TTC549 (cell line): ENCODE measurements around the gene POR.
"Not testable (repeated sequence)": the region's sequence is repeated elsewhere in the genome, so short reads cannot be mapped to it uniquely, and the experiment has no call there.

Experiments used
- FAIRE-seq: peaks from 2 replicates; lab custom pipeline; 2012; peaks lifted over from hg19 to GRCh38; lab: Jason Lieb, UNC

POR gene

DNA sequence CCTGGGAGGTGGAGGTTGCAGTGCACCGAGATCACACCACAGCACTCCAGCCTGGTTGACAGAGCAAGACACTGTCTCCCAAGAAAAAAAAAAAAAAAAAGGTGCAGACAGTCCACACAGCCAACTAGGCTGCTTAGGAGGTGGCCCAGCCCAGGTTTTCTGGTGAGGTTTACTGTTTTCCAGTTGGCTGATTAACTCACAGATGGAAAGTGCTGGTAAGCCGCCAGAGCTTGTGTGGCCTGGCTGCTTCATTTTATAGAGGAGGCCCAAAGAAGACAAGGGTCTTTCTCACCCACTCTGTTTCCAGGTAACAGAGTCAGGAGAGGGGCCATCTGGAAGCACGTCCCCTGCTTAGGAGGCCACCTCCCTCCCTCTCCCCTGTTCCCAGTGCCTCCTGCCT lies 29.9 kb upstream of the POR start:
- no peak for FAIRE-seq

DNA sequence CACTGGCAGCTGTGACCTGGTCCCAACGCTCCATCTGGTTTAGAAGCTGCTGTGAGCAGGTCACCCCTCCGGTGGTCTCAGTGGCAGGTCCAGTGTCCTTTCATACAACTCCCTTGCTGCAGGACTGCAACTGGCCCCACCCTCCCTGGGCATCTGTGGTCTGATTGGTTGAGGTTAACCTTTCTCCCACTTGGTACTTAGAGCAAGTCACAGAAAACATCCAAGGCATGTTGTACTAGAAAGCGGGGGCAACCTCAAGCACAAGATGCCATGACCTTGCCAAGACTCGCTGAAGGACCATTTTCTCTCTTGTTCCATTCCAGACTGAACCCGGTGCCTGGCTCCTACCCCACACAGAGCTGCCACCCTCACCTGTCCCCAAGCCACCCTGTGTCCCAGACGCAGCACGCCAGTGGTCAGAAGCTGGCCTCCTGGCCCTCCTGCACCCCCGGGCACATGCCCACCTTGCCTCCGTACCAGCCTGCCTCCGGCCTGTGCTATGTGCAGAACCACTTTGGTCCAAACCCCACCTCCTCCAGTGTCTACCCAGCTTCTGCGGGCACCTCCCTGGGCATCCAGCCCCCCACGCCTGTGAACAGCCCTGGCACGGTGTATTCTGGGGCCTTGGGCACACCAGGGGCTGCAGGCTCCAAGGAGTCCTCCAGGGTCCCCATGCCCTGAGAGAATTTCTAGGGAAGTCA lies 27.1 kb upstream of the POR start:
- no peak for FAIRE-seq

DNA sequence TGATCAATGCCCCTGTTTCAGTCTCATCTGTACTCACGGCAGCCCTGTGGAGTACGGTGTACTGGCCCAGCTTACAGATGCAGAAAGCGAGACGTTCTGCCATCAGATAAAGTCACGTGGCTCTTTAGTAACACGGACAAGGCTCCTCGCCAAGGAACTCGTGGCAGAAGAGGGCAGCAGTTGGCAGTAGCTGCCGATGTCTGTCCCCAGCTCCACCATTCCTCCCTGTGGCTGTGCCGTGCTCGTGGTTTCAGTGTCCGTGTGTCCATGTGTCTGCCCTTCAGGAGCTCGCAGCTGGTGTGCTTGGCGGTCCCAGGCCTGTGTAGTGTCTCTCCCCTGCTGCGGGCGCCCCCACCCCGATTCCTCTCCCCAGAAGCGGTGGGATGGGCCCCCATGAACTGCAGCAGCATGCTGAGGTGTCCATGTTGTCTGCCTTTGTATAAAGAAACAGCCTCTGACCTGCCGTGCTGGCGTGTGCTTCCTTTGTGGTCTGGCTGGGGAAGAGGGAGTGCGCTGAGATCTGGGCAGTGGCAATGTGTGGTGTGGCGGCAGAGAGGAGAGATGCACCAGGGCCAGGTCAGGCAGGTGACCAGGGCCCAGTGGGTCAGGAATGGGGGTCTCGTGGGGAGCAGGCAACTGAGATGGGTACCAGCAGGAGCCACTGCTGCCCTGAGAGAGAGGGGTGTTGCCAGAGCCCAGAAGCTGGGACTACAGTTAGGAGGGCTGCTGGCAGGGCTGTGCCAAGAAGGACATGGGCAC lies 26.3 kb upstream of the POR start:
- FAIRE-seq: no peak

DNA sequence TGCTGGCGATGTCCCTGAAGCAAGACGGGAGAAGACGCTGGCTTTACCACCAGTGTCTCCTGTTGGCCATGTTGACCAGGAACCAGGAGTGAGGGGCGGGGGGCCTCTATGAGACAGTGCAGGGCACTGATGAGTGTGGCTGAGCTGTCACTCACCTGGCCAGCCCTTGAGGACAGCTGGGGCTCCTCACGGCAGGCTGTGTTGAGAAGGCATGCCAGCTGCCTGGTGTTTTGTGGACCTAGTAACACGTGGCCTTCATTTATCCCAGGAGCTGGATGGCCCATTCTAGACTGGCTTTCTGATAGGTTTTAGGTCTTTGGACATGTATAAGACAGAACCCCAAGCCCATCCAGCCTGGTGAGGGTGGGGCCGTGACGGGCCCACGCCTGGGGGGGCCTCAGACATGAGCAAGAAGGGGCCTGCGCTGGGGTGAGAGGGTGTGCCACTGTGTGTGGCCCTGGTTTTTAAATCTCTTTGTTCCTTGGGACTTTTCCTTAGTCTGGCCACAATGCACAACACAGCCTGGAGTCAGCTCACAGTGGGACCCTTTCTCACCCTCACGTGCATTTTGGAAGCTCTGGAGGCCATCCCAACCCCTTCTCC lies 25.6 kb upstream of the POR start:
- no peak for FAIRE-seq

DNA sequence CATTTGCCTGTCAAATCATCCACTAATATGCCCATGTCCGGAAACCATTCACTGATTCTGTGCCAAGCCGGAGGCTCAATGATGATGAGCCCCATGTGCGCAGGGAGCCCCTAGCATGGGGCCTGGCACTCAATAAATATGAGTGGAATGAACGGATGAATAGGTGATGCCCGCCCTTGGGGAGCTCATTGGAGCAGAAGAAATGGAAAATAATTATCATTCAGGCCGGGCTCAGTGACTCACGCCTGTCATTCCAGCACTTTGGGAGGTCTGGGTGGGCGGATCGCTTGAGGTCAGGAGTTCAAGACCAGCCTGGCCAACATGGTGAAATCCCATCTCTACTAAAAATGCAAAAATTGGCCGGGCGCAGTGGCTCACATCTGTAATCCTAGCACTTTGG lies 25.1 kb upstream of the POR start:
- FAIRE-seq: no peak

DNA sequence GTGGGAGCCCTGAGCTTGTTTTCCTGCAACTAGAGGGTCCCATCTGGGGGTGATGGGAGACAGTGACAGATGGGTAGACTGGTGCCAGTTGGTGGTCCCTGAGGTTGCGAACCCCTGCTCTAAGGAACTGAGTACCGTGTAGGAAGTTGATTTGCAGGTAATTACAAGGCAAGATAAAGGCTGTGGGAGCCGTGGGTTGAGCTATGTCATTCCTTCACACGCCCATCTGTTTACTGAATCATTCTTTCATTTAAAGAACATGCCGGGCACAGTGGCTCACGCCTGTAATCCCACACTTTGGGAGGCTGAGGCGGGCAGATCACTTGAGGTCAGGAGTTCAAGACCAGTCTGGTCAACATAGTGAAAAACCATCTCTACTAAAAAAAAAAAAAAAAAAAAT lies 23.7 kb upstream of the POR start:
- FAIRE-seq: not testable (repeated sequence)

DNA sequence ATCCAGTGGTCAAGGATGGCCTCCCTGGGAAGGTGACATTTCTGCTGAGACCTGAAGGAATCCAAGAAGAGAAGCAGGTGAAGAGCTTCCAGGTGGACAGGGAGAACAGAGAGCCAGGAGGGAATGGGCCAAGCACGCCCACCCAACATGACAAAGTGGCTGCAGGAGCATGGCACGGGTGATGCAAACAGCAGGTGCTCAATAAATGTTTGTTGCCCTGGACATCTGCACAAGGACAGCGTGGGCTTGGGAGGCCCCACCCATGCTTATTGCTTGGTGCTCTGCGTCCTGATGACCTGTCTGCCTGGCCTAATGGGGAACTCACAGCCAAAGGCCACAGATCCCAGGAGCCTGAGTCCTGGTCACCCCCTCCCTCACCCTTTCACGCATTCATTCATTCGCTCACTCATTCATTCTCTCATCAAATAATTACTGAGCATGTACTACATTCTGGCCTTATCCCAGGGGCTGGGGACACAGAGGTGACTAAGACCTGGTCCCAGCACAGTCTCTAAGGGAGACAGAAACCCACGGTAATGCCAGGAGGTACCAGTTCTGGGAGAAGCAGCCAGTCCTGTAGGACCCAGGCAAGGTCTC lies 23.0 kb upstream of the POR start:
- no peak for FAIRE-seq

DNA sequence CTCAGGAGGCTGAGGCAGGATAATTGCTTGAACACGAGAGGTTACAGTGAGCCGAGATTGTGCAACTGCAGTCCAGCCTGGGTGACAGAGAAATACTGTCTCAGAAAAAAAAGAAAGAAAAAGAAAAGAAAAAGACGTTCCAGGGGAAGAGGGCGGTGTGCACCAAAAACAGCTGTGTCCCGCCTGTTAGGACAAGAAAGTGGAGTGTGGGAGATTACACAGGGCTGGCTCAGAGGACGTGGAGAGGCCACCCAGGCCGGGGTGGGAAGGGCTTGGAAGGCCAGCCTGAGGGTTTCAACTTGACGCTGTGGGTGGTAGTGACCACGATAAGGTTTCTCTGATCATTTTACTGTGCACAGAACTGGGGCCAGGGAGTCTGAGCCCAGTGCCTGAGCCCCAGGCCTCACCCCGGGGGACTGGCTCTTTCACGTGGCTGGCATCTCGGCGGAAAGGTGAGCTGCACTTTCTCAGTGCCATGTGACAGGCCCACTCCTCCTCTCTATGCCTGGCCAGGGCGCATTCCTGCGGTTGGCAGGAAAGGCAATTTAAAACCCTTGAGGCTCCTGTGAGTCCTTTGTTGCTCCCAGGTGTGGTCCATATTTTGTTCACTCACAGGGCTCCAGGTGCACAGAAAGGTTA lies 22.2 kb upstream of the POR start:
- FAIRE-seq: no peak

DNA sequence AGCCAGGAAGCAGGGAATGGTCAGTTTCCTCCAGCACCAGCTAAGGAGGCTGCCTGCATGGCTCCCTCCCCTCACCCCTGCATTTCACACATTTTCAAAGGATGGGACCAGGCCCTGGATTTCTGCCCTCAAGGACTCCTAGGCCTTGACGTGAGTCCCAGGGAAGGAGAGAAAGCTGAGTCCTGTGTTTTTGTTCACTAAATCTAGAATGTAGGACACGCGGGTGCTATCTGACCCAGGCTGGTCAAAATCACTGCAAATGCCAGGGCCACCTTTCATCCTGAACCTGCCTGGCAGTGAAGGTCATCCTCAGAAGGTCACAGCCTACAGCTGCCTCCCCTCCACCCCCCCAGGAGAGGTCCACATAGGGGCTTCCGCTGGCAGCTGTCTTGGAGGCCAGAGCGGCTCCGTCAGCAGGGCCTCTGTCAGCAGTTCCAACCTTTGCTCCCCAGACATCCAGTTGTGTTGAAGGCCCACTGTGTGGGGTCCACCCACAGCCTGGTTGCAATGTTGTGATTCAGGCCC lies 18.1 kb upstream of the POR start:
- FAIRE-seq: no peak

DNA sequence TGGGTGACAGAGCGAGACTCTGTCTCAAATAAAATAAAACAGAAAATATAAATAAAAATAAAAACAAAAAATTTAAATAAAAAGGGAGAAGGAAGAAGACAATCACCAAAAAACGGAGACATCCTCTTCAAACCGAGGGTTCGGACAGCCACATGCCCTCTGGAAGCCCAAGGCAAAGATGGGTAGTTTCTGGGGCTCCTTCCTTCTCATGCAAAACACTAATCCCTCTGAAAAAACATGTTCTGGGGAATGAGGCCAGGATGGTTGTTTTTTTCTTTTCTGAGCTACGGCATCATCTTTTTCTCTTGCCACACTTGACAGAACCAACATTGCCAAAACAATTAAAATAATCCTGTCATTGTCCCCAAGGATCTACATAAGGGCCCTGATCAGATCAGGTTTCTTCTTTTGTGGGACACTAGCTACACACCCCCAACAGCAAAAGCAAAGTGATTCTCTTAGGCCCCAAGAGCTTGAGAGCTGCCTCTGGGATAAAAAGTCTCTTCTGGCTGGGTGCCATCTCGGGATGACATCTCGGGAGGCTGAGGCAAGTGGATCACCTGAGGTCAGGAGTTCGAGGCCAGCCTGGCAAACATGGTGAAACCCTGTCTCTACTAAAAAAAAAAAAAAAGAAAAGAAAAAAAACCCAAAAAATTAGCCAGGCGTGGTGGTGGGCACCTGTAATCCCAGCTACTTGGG lies 14.2 kb upstream of the POR start:
- no peak for FAIRE-seq

DNA sequence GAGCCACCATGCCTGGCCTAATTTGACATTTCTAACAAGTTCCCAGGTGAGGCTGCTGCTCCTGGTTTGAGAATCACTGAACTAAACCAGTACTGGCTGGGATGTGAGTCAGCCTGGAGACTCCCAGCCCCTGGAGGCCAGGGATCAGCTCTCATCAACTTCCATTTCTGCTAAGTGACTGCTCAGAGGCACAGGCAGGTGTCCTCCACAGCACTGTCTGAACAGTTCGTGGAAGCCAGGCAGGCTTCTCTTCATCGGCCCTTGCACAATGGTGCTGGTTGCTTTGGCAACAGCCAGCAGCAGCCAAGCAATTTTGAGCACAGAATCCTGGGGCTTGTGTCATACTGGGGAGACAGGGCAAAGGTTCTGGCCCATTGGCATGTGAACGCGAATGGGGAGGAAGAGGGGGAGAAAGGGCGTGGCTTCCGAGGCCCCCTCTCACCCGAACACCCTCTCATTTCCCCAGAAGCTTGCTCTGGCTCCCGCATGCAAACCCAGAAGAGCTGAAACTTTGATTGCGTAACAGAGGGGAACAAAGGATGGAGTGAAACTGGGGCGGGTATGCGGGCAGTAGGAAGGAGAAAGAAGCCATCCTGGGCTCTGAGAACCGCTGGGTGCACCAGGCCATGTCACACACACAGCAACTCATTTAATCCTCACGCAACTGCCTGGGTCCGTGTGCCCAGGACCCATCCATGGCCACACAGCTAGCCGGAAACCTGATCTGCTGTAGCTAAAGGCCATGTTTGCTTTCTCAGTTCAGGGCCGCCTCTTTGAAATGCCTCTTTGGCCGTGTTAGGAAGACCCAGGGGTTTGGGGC lies 9.0 kb upstream of the POR start:
- FAIRE-seq: no peak

DNA sequence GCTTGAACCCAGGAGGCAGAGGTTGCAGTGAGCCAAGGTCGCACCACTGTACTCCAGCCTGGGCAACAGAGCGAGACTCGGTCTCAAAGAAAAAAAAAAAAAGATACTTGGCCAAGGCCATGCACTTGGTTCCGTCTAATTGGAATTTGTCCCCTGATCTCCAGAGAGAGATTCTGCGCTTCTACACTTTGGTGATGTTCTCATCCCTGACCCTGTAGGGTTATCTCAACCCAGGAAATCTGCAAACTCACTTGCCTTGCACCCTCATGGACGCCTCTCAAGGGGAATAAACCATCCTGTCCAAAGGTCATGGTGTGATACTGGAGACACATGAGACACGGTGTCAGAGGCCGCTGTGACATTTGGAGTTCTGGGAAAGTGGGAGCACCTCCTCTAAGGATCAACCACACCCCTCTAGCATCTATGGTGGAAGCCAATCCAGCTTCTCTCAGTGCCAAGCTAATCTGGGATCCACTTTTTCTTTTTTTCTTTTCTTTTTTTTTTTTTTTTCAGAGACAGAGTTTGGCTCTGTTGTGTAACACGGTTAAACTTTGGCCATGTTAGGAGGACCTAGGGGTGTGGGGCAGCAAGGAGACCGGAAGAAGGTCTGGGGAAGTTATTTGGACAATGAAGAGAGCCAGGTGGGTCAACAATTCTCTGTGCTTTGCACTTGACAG lies 7.8 kb upstream of the POR start:
- FAIRE-seq: no peak

DNA sequence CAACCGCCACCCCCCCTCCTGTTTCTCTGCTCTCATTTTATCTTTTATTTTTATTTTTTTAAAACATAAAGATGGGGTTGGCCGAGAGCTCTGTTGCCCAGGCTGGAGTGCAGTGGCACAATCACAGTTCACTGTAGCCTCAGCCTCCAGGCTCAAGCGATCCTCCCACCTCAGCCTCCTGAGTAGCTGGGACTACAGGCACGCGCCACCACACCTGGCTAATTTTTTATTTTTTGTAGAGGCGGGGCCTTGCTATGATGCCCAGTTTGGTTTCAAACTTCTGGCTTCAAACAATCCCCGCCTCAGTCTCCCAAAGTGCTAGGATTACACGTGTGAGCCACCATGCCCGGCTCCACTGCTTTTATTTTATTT lies 7.3 kb upstream of the POR start:
- not testable (repeated sequence) for FAIRE-seq

DNA sequence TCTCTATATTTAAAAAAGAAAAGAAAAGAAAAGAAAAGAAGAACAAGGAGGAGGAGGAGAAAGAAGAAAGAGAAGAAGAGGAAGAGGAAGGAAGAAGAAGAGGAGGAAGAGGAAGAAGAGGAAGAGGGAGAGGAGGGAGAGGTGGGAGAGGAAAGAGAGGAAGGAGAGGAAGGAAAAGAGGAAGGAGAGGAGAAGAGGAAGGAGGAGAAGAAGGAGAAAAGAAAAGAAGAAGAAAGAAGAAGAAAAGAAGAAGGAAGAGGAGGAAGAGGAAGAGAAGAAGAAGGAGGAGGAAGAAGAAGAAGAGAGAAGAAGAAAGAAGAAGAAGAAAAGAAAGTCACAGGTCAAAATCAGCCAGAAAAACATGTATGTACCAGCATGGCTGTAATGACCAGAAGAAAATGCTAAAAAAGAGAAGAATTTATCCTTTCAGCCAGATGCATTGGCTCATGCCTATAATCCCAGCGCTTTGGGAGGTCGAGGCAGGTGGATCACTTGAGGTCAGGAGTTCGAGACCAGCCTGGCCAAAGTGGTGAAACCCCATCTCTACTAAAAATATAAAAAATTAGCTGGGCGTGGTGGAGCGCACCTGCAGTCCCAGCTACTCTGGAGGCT lies 5.3 kb upstream of the POR start:
- FAIRE-seq: no peak

DNA sequence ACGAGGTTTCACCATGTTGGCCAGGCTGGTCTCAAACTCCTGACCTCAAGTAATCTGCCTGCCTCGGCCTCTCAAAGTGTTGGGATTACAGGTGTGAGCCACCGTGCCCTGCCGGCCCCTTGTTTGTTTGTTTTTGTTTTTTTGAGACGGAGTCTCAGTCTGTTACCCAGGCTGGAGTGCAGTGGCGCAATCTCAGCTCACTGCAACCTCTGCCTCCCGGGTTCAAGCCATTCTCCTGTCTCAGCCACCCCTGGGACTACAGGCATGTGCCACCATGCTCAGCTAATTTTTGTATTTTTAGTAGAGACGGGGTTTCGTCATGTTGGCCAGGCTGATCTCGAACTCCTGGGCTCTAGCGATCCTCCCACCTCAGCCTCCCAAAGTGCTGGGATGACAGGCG lies 3.8 kb upstream of the POR start:
- not testable (repeated sequence) for FAIRE-seq

DNA sequence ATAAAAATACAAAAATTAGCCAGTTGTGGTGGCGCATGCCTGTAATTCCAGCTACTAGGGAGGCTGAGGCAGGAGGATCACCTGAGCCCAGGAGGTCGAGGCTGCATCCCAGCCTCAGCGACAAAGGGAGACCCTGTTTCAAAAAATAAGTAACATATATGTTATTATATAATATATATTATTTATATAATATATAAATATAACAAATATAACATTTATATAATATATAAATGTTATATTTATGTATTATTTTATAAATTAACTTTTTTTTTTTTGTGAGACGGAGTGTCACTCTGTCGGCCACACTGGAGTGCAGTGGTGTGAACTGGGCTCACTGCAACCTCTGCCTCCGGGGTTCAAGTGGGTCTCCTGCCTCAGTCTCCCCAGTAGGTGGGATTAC lies 1.5 kb upstream of the POR start:
- no peak for FAIRE-seq

DNA sequence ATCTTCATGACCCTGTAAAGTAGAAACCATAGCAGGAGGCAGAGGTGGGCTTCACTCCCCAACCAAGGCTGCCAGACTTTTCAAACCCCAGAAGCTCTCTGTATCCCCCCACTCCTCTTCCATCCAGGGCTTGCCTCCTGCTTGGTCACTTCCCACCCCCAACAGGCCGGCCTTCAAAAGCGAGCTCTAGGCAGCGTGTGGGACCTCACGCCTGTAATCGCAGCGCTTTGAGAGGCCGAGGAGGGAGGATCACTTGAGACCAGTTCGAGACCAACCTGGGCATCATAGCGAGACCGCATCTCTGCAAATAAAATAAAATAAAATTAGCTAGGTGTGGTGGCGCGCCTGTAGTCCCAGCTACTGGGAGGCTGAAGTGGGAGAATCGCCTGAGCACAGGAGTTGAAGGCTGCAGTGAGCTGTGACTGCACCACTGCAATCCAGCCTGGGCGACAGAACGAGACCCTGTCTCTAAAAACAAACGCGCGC lies 743 bp upstream of the POR start:
- no peak for FAIRE-seq

DNA sequence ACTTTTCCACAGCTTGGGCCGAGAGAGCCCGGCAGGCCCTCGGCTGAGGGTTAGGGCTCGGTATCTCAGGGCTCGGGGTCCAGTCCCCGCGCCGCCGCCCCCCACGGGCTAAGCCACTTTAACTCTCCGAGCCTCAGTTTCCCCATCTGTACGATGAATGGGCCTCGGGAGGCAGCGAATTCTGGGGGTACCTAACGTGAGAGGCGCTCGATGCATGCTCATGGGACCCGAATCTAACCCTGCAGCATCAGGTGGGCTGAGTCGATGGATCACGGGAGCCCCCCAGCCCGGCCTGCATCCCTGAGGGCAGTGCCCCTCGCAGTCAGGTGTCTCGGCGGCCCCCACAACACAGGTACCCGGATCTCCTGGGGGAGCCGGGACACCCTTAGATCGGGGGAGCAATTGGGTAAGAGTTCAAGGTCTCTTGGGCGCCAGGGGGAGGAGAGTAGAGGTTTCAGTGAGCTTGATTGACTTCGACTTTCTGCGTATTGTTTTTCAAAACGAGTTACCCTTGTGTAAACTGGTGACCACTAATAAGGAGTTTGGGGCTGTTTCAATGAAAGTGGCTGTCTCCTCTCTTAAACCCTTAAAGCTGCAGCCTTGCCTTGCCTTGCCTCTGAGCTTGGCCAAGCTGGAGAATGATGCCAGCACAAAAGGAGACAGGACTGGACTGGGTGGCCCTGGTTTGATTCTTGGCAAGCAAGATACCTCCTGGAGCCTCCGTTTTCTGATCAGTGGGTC lies 631 bp downstream of the POR start:
- FAIRE-seq: no peak

DNA sequence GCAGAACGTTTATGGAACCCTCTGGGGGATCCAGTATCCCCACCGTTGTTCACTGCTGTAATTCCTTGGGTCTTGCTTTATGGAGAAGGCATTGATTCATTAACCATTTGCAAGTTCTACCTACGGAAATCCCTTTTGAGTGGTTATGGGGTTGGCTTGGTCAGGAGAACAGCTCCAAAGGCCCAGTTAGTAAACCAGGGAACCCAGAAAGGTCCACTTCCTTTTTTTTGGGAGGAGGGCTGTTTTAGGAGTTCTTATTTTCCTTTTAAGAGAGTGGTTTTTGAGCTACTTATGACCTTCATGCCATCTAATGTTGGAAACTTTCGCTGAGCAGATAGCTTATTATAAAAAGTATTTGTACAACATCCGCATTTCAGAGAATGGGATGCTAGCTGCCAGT lies 1.3 kb downstream of the POR start:
- FAIRE-seq: no peak
